Ectodermal cell (in vitro differentiated cells): ENCODE measurements around the gene MSI2.
"Not testable (repeated sequence)": the region's sequence is repeated elsewhere in the genome, so short reads cannot be mapped to it uniquely, and the experiment has no call there.

ENCODE experiments used
- H3K27ac ChIP-seq: 2 replicates; pipeline ENCODE4 v1.7.0; 2013; ENCODE audit warnings: mild to moderate bottlenecking, low read depth, low read length; ENCODE audit not compliant: insufficient read depth, poor library complexity, severe bottlenecking
- H3K27me3 ChIP-seq: 2 replicates; pipeline ENCODE4 v1.7.0; 2013; ENCODE audit warnings: mild to moderate bottlenecking, low read length; ENCODE audit not compliant: insufficient read depth, control insufficient read depth, poor library complexity, severe bottlenecking
- H3K36me3 ChIP-seq: one replicate; pipeline ENCODE4 v1.7.0; 2013; ENCODE audit warnings: low read length; ENCODE audit not compliant: control insufficient read depth, insufficient read depth
- H3K4me1 ChIP-seq: one replicate; pipeline ENCODE4 v1.7.0; 2013; ENCODE audit warnings: low read length; ENCODE audit not compliant: control insufficient read depth, insufficient read depth
- H3K4me3 ChIP-seq: 2 replicates; pipeline ENCODE4 v1.7.0; 2013; ENCODE audit warnings: low read depth, low read length, control low read depth; ENCODE audit not compliant: insufficient read depth
- H3K9me3 ChIP-seq: 2 replicates; pipeline ENCODE4 v1.7.0; 2013; ENCODE audit warnings: mild to moderate bottlenecking, low read length, moderate library complexity; ENCODE audit not compliant: control insufficient read depth
- WGBS, 2 experiments: methylation state at CpG; one replicate each; pipeline ENCODE4 v1.1.7; 2013; ENCODE audit warnings: missing lambda C conversion rate in 2 of 2; 5-methylcytosine and 5-hydroxymethylcytosine counted together

MSI2 gene

DNA sequence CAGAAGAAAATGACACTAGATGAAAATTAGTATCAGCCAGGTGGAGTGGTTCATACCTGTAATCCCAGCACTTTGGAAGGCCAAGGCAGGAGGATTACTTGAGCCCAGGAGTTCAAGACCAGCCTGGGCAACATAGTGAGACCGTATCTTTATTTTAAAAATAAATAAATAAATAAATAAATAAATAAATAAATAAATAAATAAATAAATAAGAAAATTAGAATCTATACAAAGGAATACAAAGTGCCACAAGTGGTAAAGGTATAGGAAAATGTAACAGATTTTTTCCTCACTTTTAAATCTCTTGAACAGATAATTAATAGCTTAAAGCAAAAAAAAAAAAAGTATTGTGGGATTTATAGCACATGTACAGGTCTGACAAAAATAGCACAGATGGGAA, 33.9 kb upstream of the MSI2 start:
- H3K27ac ChIP-seq, H3K36me3 ChIP-seq, H3K4me1 ChIP-seq, H3K9me3 ChIP-seq, H3K4me3 ChIP-seq, H3K27me3 ChIP-seq: not testable (repeated sequence)
- no CpG with 5 or more reads among the region's 1 CpG for WGBS, 2 experiments

DNA sequence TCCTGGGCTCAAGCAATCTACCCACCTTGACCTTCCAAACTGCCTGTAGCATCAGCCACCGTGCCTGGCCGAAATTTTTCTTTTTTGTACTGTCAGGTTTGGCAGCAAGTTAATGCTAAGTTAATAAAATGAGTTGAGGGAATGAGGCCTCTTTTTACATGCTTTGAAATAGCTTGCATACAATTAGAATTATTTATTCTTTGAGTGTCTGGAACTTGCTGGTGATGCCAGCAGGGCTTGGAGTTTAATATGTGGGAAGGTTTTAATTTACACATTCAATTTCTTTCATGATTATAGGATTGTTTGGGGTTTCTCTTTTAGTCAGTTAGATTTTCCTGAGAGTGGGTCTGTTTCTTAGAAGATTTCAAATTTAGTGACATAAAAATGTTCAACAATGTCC, 31.2 kb upstream of the MSI2 start:
- Histone ChIP-seq H3K4me3 (no peak overlapping the region), H3K9me3 (no peaks in the 10 kb centered on the region), H3K36me3 (no peaks in the 10 kb centered on the region), H3K27me3 (no peaks in the 10 kb centered on the region), H3K4me1 (no peaks in the 10 kb centered on the region), H3K27ac (no peak overlapping the region)
- 80 to 95% methylated on average over 2 of the region's 2 CpGs for WGBS, 2 experiments

DNA sequence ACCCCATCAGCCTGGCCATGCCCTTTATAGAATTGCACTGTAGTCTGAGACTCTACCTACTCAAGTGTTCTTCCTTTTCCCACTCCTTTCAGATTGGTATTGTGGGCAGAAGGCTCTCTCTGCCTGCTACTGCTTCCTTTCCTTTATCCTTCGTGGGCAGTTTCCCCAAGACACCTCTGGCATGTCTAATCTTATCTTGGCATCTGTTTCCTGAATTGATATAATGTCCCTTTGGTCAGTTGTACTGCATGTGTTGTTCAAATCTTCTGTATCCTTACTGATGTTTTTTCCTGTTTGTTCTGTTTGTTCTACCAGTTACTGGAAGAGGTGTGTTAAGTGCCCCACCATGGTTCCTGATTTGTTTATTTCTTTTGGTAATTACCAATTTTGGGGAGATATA, 29.5 kb upstream of the MSI2 start:
- Histone ChIP-seq H3K9me3 (no peaks in the 10 kb centered on the region), H3K27ac (no peak overlapping the region), H3K36me3 (no peaks in the 10 kb centered on the region), H3K4me1 (no peaks in the 10 kb centered on the region), H3K27me3 (no peaks in the 10 kb centered on the region), H3K4me3 (no peak overlapping the region)
- WGBS, 2 experiments = 83 to 92% methylated on average over 1 of the region's 1 CpG

DNA sequence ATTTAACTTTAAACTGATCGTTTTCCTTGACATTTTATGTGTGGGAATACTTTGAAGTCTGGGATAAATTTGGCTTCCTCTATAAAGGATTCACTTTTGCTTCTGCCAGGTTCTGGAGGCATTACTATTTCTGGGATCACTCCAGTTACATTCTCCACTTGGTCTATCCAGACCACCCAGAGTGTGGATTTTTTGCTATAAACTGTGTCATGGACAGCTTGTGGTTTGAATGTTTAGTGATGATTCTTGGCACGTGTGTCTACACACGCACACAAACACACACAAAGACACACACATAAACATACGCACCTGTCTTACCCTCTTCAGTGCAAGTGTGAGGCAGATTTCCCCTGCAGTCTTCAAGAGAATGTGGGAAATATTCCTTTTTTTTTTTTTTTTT, 27.4 kb upstream of the MSI2 start:
- WGBS, 2 experiments = 68% methylated on average over 3 of the region's 4 CpGs; no CpG with 5 or more reads in 1 of the 2 experiments
- Histone ChIP-seq H3K36me3 (no peaks in the 10 kb centered on the region), H3K4me3 (no peak overlapping the region), H3K27me3 (no peaks in the 10 kb centered on the region), H3K4me1 (no peaks in the 10 kb centered on the region), H3K27ac (no peak overlapping the region), H3K9me3 (no peaks in the 10 kb centered on the region)

DNA sequence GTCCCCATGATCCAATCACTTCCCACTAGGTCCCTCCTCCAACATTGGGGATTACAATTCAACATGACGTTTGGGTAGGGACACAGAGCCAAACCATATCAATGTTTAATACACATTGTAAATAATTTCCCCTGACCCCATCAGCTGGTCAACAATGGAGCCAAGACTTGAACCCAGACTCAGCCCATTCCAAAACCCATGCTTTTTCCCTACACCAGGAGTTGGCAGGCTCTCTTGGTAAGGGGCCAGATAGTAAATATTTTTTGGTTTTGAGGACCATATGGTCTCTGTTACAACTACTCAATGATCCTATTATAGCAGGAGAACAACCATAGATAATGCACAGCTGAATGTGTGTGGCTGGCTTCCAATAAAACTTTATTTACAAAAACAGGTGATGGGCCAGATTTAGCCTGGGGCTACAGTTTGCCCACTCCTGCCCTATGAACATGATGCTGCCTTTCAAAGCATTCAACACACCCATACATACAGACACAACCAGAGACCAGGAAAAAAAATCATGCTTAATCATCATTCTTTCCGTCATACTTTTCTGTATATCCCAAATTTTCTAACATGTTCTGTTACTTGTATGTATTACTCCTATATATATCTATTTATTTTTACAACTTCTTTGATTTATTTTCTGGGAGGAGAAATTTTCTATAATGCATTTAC, 22.1 kb upstream of the MSI2 start:
- Histone ChIP-seq H3K9me3 (no peaks in the 10 kb centered on the region), H3K4me1 (no peaks in the 10 kb centered on the region), H3K27ac (no peak overlapping the region), H3K36me3 (no peaks in the 10 kb centered on the region), H3K27me3 (no peaks in the 10 kb centered on the region), H3K4me3 (no peak overlapping the region)
- WGBS, 2 experiments = 95 to 96% methylated on average over 1 to 2 of the region's 2 CpGs

DNA sequence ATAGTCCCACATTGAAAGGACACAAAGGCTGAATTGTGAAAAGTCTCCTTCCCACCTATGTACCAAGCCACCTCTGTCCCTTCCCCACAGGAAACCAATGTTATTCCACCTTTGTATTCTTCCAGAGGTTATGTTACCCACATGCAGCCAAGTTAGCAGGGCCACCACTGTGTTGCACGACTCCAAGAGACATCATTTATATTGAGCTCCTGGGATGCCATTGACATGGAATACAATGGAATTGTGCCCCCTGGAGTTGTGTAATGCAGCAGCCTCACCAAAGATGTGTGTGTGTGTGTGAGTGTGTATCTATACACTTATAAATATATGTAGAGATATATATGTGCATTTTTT, 21.6 kb upstream of the MSI2 start:
- no peaks in the 10 kb centered on the region for H3K36me3 ChIP-seq
- no peak overlapping the region for H3K27ac ChIP-seq
- H3K9me3 ChIP-seq = no peaks in the 10 kb centered on the region
- no peak overlapping the region for H3K4me3 ChIP-seq
- no peaks in the 10 kb centered on the region for H3K27me3 ChIP-seq
- no peaks in the 10 kb centered on the region for H3K4me1 ChIP-seq
- WGBS, 2 experiments = 0 to 10% methylated on average over 1 of the region's 1 CpG

DNA sequence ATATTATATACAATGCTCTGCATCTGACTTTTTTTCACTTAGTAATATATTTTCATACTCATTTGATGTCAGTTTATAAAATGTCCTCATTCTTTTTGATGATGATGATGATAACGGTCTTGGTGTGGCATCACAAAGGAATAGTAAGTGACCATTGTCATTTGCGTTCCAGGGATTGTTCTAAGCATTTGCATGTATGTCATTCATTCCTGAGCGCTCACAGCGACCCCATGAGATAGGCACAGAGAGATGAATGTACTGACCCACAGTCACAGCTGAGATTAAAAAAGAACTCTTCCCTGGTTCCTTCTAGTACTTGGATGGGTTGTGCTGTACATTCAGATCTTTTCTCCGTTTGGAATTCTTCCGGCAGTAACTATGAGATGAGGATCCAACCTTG, 21.2 kb upstream of the MSI2 start:
- H3K27ac ChIP-seq = no peak overlapping the region
- 54 to 60% methylated on average over 6 of the region's 6 CpGs for WGBS, 2 experiments

DNA sequence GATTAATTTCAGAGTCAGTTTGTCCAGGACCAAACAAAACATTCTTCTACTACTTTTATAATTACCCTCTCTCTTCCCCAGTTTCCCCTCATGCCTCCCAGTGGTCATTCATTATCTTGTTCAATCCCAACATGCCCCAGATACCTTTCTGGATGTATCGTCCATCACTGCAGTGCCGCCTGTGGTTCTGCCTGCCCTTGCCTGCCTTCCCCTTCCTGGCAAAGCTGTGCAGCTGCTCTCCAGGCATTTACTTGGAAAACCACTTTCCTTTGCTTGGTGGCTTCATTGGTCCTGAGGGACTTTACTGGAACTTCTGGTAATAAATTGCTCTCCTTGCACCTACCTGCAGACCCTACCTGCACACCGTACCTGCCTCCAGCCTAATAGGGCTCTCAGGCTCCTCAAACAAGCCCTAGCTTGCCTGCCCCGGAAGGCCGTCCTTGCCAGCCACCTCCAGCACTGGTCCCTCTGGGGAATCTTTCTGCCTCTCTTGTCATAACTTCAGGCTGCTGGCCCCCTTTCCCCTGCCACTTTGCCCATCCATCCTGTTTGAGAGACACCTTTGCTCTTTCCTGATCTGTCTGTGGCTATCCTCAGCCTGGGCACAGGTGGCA, 19.5 kb upstream of the MSI2 start:
- no peaks in the 10 kb centered on the region for H3K9me3 ChIP-seq
- no peaks in the 10 kb centered on the region for H3K36me3 ChIP-seq
- no peaks in the 10 kb centered on the region for H3K4me1 ChIP-seq
- H3K27me3 ChIP-seq = no peaks in the 10 kb centered on the region
- H3K4me3 ChIP-seq = no peak overlapping the region
- no peak overlapping the region for H3K27ac ChIP-seq
- WGBS, 2 experiments = 93 to 94% methylated on average over 5 of the region's 5 CpGs

More for the DNA sequence above, 21.2 kb upstream of the MSI2 start:
- H3K4me3 ChIP-seq = no peak overlapping the region
- H3K9me3 ChIP-seq = no peaks in the 10 kb centered on the region
- H3K4me1 ChIP-seq = no peaks in the 10 kb centered on the region
- H3K27me3 ChIP-seq = no peaks in the 10 kb centered on the region
- H3K36me3 ChIP-seq = no peaks in the 10 kb centered on the region

DNA sequence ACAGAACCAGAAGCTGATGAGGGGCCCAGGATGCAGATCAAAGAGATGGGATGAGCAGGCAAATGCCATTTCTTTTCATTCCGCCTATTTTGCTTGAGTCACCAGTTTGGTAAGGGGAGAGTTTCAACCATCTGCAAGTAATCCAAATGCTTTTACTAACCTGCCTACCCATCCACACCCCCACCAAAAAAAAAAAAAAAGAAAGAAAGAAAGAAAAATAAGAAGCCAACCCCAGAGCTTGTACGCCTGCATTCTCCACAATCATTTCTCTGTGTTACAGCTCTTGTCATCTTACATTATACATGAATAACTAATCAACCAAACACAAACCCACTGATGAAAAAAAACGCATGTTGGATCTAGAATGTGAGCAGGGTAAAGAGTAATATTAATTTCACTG, 15.7 kb upstream of the MSI2 start:
- no peaks in the 10 kb centered on the region for H3K36me3 ChIP-seq
- no peak overlapping the region for H3K4me3 ChIP-seq
- WGBS, 2 experiments = 94 to 97% methylated on average over 2 of the region's 3 CpGs

DNA sequence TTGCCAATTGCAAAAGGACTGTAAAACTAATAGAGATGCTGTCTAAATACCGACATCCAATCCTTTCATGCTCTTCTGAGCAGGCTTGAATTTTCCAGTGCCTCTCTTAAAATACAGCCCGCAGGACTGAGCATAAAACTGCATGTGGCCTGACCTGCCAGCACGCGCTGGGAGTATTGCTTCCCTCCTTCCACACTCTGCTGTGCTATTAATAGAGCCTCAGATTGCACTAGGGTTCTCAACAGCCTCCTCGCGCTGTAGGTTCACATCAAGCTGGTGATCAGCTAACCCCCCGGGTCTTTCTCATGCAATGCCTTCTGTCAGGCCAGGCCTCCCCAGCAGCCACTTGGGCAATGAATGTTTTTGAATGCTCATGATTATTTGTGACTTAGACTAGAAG, 14.2 kb upstream of the MSI2 start:
- no peaks in the 10 kb centered on the region for H3K36me3 ChIP-seq
- 83 to 86% methylated on average over 7 of the region's 7 CpGs for WGBS, 2 experiments
- H3K4me1 ChIP-seq = peaks cover 3% of the 10 kb centered on the region
- no peak overlapping the region for H3K4me3 ChIP-seq
- H3K27ac ChIP-seq = no peak overlapping the region
- no peaks in the 10 kb centered on the region for H3K9me3 ChIP-seq
- H3K27me3 ChIP-seq = no peaks in the 10 kb centered on the region

More for the DNA sequence above, 15.7 kb upstream of the MSI2 start:
- Histone ChIP-seq H3K4me1 (peaks cover 3% of the 10 kb centered on the region), H3K27ac (no peak overlapping the region), H3K27me3 (no peaks in the 10 kb centered on the region), H3K9me3 (no peaks in the 10 kb centered on the region)
